ENCODE results near the gene TRIM21. TPM values are rescaled to one million over a fixed set of nuclear protein-coding genes. Genes with fewer than 3 reads are reported as not detected.
"Not testable (repeated sequence)": the region's sequence is repeated elsewhere in the genome, so short reads cannot be mapped to it uniquely, and the experiment has no call there.

The TRIM21 gene
- total and polyA plus RNA-seq, 9 of the 15 experiments (the other 6 are each of a cell fraction or from before 2014, with no cell fraction given) = 9.2 to 21.1 (median 10.8) TPM

- FAIRE-seq = not testable (repeated sequence)
- 0% methylated on average over 4 of the region's 6 CpGs for WGBS (ENCODE audit: insufficient coverage, low coverage, missing lambda C conversion rate)
Measured at GRCh38 chr11:4406206-4406605, 12.7 kb upstream of the TRIM21 start.

GRCh38 chr11:4393858-4394223, 339 bp upstream of the TRIM21 start:
- no peaks in the 10 kb centered on the region for H4K20me1 ChIP-seq (replicated peaks; ENCODE audit: control insufficient read depth, insufficient read depth, low read length)
- intact Hi-C loops (cut with micrococcal nuclease) = no loop called here
- peak overlapping the region; percentile 96 for H2AFZ ChIP-seq (ENCODE audit: low read depth, low read length)
- BruUV-seq (replicated peaks) = no TSS peak
- peak overlapping the region; percentile 87 for H3K4me3 ChIP-seq
- H3K9me1 ChIP-seq (ENCODE audit: control insufficient read depth, insufficient read depth, low read length) = no peaks in the 10 kb centered on the region
- ChIA-PET CTCF (ENCODE audit: low intra/inter-chr PET ratio) (no interaction called here), POLR2A (interaction anchor here (0.7 to 1.2 kb wide), 3 partner anchors 27 to 209 kb away, joined by 3 read pairs; no protein-coding TSS in a partner anchor)
- peak overlapping the region; percentile 85 for H3K4me2 ChIP-seq (ENCODE audit: insufficient read depth, low read length)
- peak overlapping the region; percentile 74 to 93; a peak in 2 of 4 replicates for H3K9ac ChIP-seq (ENCODE audit: insufficient read depth in 1 of 2, low read depth in 2 of 2, low read length in 2 of 2)
- WGBS (ENCODE audit: insufficient coverage, low coverage, missing lambda C conversion rate) = 13% methylated on average over 10 of the region's 11 CpGs
- in situ Hi-C loops (cut with MboI) = no loop called here
- H3K9me3 ChIP-seq (replicated peaks; ENCODE audit: control insufficient read depth, insufficient read depth, low read depth, low read length) = no peaks in the 10 kb centered on the region
- H3K79me2 ChIP-seq (ENCODE audit: control insufficient read depth, insufficient read depth, low read length) = peaks cover 7% of the 10 kb centered on the region; the same call in 2 of the 3 replicates
- peaks cover 3 to 6% of the 10 kb centered on the region in 2 experiments; a peak in 3 of 5 replicates for H3K4me1 ChIP-seq (replicated peaks in 1 of 2; ENCODE audit: control insufficient read depth in 2 of 2, insufficient read depth in 2 of 2, low read length in 2 of 2)
- H3K36me3 ChIP-seq (ENCODE audit: control insufficient read depth, insufficient read depth, low read length) = peaks cover 12% of the 10 kb centered on the region; the same call in 2 of the 3 replicates
- DNase-seq (ENCODE audit: extremely low read depth in 1 of 4, low spot score in 3 of 4) (no peak), FAIRE-seq (no peak), ATAC-seq (peak; percentile 52; the same call in 2 of the 3 replicates)
- no peaks in the 10 kb centered on the region for H3K27me3 ChIP-seq (ENCODE audit: control insufficient read depth in 2 of 2, insufficient read depth in 2 of 2, low read length in 2 of 2)
- H3K27ac ChIP-seq (ENCODE audit: extremely low read depth, low read depth, low read length) = no peak overlapping the region
- TF ChIP-seq RFX1 (IDR thresholded peaks at IDR 0.05) = no peak
- no peak for TF ChIP-seq MYNN (IDR thresholded peaks at IDR 0.05)
- TF ChIP-seq MYNN (CRISPR knock-in tag; IDR thresholded peaks at IDR 0.05) = no peak
- TF ChIP-seq CBX3 (IDR thresholded peaks at IDR 0.05; ENCODE audit: borderline replicate concordance in 1 of 2, low read length in 2 of 2) = no peak
- TF ChIP-seq ZNF707 (CRISPR knock-in tag; conservative IDR thresholded peaks at IDR 0.05) = no peak
- TF ChIP-seq ZNF444 (CRISPR knock-in tag; IDR thresholded peaks at IDR 0.05) = no peak
- TF ChIP-seq NFYB (IDR thresholded peaks at IDR 0.05; ENCODE audit: extremely low read depth, insufficient read length) = no peak
- TF ChIP-seq ARID3B (CRISPR knock-in tag; IDR thresholded peaks at IDR 0.05; ENCODE audit: borderline replicate concordance) = no peak
- TF ChIP-seq NFRKB (IDR thresholded peaks at IDR 0.05; ENCODE audit: low read depth) = no peak
- TF ChIP-seq TAF9B (IDR thresholded peaks at IDR 0.05; ENCODE audit: partially characterized antibody) = no peak
- TF ChIP-seq ETV5 (CRISPR knock-in tag; IDR thresholded peaks at IDR 0.05; ENCODE audit: low read depth) = no peak
- no peak for TF ChIP-seq ZC3H8 (IDR thresholded peaks at IDR 0.05)
- TF ChIP-seq ZNF77 (CRISPR knock-in tag; IDR thresholded peaks at IDR 0.05) = no peak
- no peak for TF ChIP-seq TEAD2 (tag; IDR thresholded peaks at IDR 0.05)
- 0 out of 4 replicates have a peak, but pooled peaks of 1 of the 2 experiments have one; percentile 2 for TF ChIP-seq NRF1 (conservative IDR thresholded peaks at IDR 0.05 in 1 of 2, IDR thresholded peaks at IDR 0.05 in 1 of 2)
- no peak for TF ChIP-seq ZSCAN32 (CRISPR knock-in tag; IDR thresholded peaks at IDR 0.05)

More at GRCh38 chr11:4406206-4406605, 12.7 kb upstream of the TRIM21 start:
- in situ Hi-C loops (cut with MboI); CTCF ChIA-PET (ENCODE audit: low intra/inter-chr PET ratio); H4K20me1 ChIP-seq (replicated peaks; ENCODE audit: control insufficient read depth, insufficient read depth, low read length); H3K27me3 ChIP-seq (ENCODE audit: control insufficient read depth in 2 of 2, insufficient read depth in 2 of 2, low read length in 2 of 2); H3K9me1 ChIP-seq (ENCODE audit: control insufficient read depth, insufficient read depth, low read length); H3K9me3 ChIP-seq (replicated peaks; ENCODE audit: control insufficient read depth, insufficient read depth, low read depth, low read length); H3K79me2 ChIP-seq (ENCODE audit: control insufficient read depth, insufficient read depth, low read length); ATAC-seq; H3K4me1 ChIP-seq (replicated peaks in 1 of 2; ENCODE audit: control insufficient read depth in 2 of 2, insufficient read depth in 2 of 2, low read length in 2 of 2); H2AFZ ChIP-seq (ENCODE audit: low read depth, low read length); H3K27ac ChIP-seq (ENCODE audit: extremely low read depth, low read depth, low read length); intact Hi-C loops (cut with micrococcal nuclease); BruUV-seq (replicated peaks); H3K9ac ChIP-seq (ENCODE audit: insufficient read depth in 1 of 2, low read depth in 2 of 2, low read length in 2 of 2); H3K4me3 ChIP-seq; H3K36me3 ChIP-seq (ENCODE audit: control insufficient read depth, insufficient read depth, low read length): not testable (repeated sequence)
- peak overlapping the region; percentile 41; the same call in 1 of the 2 replicates for H3K4me2 ChIP-seq (ENCODE audit: insufficient read depth, low read length)
- peak in 1 of 4 experiments; percentile 23 for DNase-seq (ENCODE audit: extremely low read depth in 1 of 4, low spot score in 3 of 4)
- POLR2A ChIA-PET = interaction anchor here (1.0 kb wide), 1 partner anchor 10 kb away, joined by 3 read pairs; no protein-coding TSS in a partner anchor
